ENCODE data around the gene FKBP5. TPM values are rescaled to one million over a fixed set of nuclear protein-coding genes. Genes with fewer than 3 reads are reported as not detected.

The FKBP5 gene
- total RNA-seq, 2 donors from 2014 or later: 27.0 to 53.3 TPM

GRCh38 chr6:35634316-35634715, 54.4 kb downstream of the FKBP5 start:
- Mint-ChIP-seq H3K4me1 (peaks cover 13% of the 10 kb centered on the region), H3K4me3 (no peak overlapping the region), H3K36me3 (ENCODE audit: low read depth) (peaks cover 12% of the 10 kb centered on the region), H3K27me3 (ENCODE audit: insufficient read depth) (no peaks in the 10 kb centered on the region), H3K27ac (peak overlapping the region; percentile 11), H3K9me3 (no peaks in the 10 kb centered on the region)
- Histone ChIP-seq H3K9me3 (ENCODE audit: control insufficient read depth, low read length) (no peaks in the 10 kb centered on the region), H3K4me1 (ENCODE audit: control insufficient read depth, insufficient read depth, low read length) (peaks cover 10% of the 10 kb centered on the region), H3K27ac (ENCODE audit: low read depth, low read length) (no peak overlapping the region), H3K27me3 (ENCODE audit: control insufficient read depth, insufficient read depth, low read length, poor library complexity, severe bottlenecking) (no peaks in the 10 kb centered on the region), H3K36me3 (ENCODE audit: control insufficient read depth, insufficient read depth, low read length) (no peaks in the 10 kb centered on the region), H3K4me3 (ENCODE audit: low read length) (no peak overlapping the region), H3K9ac (ENCODE audit: extremely low read depth, low read length, poor library complexity, severe bottlenecking) (no peak overlapping the region)
- TF ChIP-seq, protein P1, sequence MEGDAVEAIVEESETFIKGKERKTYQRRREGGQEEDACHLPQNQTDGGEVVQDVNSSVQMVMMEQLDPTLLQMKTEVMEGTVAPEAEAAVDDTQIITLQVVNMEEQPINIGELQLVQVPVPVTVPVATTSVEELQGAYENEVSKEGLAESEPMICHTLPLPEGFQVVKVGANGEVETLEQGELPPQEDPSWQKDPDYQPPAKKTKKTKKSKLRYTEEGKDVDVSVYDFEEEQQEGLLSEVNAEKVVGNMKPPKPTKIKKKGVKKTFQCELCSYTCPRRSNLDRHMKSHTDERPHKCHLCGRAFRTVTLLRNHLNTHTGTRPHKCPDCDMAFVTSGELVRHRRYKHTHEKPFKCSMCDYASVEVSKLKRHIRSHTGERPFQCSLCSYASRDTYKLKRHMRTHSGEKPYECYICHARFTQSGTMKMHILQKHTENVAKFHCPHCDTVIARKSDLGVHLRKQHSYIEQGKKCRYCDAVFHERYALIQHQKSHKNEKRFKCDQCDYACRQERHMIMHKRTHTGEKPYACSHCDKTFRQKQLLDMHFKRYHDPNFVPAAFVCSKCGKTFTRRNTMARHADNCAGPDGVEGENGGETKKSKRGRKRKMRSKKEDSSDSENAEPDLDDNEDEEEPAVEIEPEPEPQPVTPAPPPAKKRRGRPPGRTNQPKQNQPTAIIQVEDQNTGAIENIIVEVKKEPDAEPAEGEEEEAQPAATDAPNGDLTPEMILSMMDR (conservative IDR thresholded peaks at IDR 0.05): no peak
- WGBS, 2 experiments (ENCODE audit: insufficient coverage in 1 of 2, insufficient read length in 1 of 2): 78 to 83% methylated on average over 1 to 2 of the region's 2 CpGs
- DNase-seq: no peak

DNA sequence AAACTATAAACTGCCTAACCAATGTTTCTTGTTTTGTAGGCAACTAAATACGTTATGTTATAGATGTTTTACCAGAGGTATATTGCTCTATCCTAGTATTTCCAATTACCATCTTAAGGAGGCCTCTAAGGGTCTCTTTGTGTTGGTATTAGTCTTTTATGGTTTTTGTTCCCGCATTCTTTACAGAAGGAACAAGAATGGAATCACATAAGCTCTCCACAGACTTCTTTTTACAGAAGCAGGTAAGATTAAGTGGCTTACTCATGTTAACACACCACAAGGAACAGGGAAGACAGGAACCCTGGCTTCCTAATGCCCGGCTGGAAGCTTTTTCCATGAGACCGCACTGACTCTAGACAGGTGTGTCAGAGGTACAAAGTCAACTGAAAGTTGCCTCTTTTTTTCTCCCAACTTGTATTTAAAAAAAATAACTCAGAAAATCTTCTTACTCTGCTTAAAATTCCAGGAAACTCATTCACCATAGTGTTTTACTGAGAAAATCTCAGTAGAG, 55.1 kb downstream of the FKBP5 start:
- H3K4me3 ChIP-seq (ENCODE audit: low read length): no peak overlapping the region
- H3K9me3 ChIP-seq (ENCODE audit: control insufficient read depth, low read length): no peaks in the 10 kb centered on the region
- Mint-ChIP-seq H3K27me3 (ENCODE audit: insufficient read depth) (no peaks in the 10 kb centered on the region), H3K4me3 (no peak overlapping the region), H3K36me3 (ENCODE audit: low read depth) (peaks cover 12% of the 10 kb centered on the region), H3K9me3 (no peaks in the 10 kb centered on the region), H3K4me1 (peaks cover 13% of the 10 kb centered on the region), H3K27ac (no peak overlapping the region)
- H3K4me1 ChIP-seq (ENCODE audit: control insufficient read depth, insufficient read depth, low read length): peaks cover 10% of the 10 kb centered on the region
- H3K27me3 ChIP-seq (ENCODE audit: control insufficient read depth, insufficient read depth, low read length, poor library complexity, severe bottlenecking): no peaks in the 10 kb centered on the region
- no peak overlapping the region for H3K27ac ChIP-seq (ENCODE audit: low read depth, low read length)
- 95 to 100% methylated on average over 1 to 3 of the region's 4 CpGs for WGBS, 2 experiments (ENCODE audit: insufficient coverage in 1 of 2, insufficient read length in 1 of 2)
- no peaks in the 10 kb centered on the region for H3K36me3 ChIP-seq (ENCODE audit: control insufficient read depth, insufficient read depth, low read length)
- DNase-seq: no peak
- TF ChIP-seq, protein P1 (conservative IDR thresholded peaks at IDR 0.05): no peak
- no peak overlapping the region for H3K9ac ChIP-seq (ENCODE audit: extremely low read depth, low read length, poor library complexity, severe bottlenecking)

GRCh38 chr6:35629876-35630378, 58.8 kb downstream of the FKBP5 start:
- Histone ChIP-seq H3K27ac (ENCODE audit: low read depth, low read length) (no peak overlapping the region), H3K27me3 (ENCODE audit: control insufficient read depth, insufficient read depth, low read length, poor library complexity, severe bottlenecking) (no peaks in the 10 kb centered on the region), H3K9me3 (ENCODE audit: control insufficient read depth, low read length) (no peaks in the 10 kb centered on the region), H3K36me3 (ENCODE audit: control insufficient read depth, insufficient read depth, low read length) (no peaks in the 10 kb centered on the region), H3K4me1 (ENCODE audit: control insufficient read depth, insufficient read depth, low read length) (peaks cover 10% of the 10 kb centered on the region), H3K4me3 (ENCODE audit: low read length) (no peak overlapping the region), H3K9ac (ENCODE audit: extremely low read depth, low read length, poor library complexity, severe bottlenecking) (no peak overlapping the region)
- Mint-ChIP-seq H3K27ac (no peak overlapping the region), H3K9me3 (no peaks in the 10 kb centered on the region), H3K27me3 (ENCODE audit: insufficient read depth) (no peaks in the 10 kb centered on the region), H3K4me1 (peaks cover 13% of the 10 kb centered on the region), H3K36me3 (ENCODE audit: low read depth) (peaks cover 3% of the 10 kb centered on the region), H3K4me3 (no peak overlapping the region)
- WGBS, 2 experiments (ENCODE audit: insufficient coverage in 1 of 2, insufficient read length in 1 of 2): 89 to 100% methylated on average over 2 to 6 of the region's 7 CpGs
- TF ChIP-seq, protein P1 (conservative IDR thresholded peaks at IDR 0.05): no peak
- DNase-seq: no peak
